ENCODE data around the gene ZNF436.
A peak's percentile ranks its signal among the peaks of the same experiment; 100 is the strongest.

The ZNF436 gene

DNA sequence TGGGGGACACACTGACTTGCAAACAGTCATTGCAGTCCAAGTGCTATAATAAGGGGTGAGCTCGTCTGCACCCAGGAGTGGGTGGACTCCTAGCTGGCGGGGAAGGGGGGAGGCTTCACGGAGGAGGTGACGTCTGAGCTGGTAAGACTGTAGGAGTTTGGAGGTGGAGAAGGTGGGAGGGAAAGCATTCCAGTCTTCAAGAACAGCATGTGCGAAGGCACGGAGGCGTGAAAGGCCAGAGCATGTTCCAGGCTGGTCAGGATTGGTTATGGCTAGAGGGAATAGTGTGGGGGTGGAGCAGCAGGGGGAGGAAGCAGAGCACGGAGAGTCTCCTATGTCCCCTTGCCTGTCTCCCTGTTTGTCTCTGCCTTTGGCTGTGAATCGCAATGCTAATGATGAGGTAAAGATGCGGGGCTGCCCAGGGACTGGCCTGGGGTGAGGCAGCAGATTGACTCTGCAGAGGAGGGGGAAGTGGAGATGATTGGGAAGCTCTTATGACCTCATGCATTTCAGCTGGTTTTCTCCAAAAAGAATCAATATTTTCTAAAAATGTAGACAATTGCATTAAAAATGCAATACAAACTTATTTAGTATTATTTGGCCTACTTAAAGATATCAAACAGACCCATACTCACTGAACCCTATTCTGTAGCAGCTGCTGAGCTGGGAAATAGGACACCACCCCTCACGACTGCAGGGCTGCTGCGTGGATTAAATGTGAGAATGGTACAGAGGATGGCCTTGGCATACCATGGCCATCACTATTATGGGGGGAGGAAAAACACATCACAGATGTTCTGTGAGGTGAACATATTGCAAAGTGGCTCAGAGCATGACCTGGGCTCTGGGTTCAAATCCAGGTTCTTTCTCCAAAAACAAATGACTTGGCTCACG is 2.6 kb upstream of the ZNF436 start:
- no peak for DNase-seq (ENCODE audit: low read depth)
- TF ChIP-seq, protein P1, sequence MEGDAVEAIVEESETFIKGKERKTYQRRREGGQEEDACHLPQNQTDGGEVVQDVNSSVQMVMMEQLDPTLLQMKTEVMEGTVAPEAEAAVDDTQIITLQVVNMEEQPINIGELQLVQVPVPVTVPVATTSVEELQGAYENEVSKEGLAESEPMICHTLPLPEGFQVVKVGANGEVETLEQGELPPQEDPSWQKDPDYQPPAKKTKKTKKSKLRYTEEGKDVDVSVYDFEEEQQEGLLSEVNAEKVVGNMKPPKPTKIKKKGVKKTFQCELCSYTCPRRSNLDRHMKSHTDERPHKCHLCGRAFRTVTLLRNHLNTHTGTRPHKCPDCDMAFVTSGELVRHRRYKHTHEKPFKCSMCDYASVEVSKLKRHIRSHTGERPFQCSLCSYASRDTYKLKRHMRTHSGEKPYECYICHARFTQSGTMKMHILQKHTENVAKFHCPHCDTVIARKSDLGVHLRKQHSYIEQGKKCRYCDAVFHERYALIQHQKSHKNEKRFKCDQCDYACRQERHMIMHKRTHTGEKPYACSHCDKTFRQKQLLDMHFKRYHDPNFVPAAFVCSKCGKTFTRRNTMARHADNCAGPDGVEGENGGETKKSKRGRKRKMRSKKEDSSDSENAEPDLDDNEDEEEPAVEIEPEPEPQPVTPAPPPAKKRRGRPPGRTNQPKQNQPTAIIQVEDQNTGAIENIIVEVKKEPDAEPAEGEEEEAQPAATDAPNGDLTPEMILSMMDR (conservative IDR thresholded peaks at IDR 0.05; ENCODE audit: low read depth, low read length): no peak
- H3K4me3 ChIP-seq (ENCODE audit: low read depth, low read length): no peak overlapping the region

DNA sequence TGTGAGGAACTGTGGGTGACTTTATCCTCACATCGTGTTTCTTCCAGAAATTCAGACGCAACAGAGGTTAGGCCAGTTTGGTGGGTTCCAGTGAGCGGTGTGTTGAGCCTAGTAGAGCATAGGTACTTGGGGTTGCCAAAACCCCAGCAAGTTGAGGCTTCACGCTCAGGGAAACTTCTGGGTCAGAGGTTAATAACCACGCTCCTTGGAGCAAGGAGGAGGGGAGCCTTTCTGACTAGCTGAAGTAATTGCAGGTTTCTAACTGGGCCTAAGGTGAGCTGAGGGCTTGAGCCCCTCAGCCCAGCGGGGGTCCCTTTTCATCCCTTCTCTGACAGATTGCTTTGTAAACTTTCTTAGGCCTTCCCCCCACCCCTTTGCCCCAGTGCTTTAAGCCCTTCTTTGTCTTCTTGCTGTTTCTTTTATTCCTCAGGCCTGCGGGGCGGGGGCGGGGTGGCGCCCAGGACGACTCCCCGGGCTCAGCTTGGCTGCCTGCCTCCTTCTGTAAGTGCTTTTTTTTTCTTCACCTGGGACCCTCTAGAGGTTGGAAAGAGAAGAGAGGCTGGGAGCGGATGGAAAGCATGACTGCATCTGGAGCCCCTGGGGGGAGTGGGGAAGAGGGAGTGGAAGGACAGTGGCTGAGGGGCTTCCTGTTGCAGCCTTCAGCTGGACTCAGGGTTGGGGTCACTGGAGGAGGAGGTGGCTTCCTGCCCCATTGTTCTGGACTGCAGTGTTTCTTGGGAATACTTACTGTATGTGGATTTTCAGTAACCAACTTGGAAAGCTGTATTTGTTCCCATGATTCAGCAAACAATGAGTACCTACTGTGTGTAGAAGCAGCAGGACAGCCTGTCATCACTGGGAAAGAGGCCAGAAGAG is 1.3 kb upstream of the ZNF436 start:
- H3K4me3 ChIP-seq (ENCODE audit: low read depth, low read length): peak overlapping the region; percentile 98
- peak; percentile 53 for DNase-seq (ENCODE audit: low read depth)
- TF ChIP-seq, protein P1 (conservative IDR thresholded peaks at IDR 0.05; ENCODE audit: low read depth, low read length): peak; percentile 34

DNA sequence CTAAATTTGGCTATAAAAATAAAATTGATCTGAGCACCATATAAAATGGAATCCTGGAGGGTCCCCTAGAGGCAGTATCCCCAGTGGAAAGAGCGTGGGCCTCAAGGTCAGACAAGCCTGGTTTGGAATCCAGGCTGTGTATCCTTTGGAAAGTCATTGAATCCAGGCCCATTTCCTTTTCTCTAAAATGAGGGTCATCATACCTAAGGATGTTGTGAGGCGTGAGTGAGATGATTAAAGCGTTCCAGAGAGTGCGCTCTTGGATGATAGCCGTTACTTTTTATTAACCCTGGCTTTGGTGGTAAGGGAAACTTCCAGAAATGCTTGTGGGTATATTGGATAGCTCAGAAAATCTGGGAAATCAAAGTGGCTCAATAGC is 683 bp upstream of the ZNF436 start:
- no peak for DNase-seq (ENCODE audit: low read depth)
- TF ChIP-seq, protein P1 (conservative IDR thresholded peaks at IDR 0.05; ENCODE audit: low read depth, low read length): peak; percentile 4
- peak overlapping the region; percentile 98 for H3K4me3 ChIP-seq (ENCODE audit: low read depth, low read length)

DNA sequence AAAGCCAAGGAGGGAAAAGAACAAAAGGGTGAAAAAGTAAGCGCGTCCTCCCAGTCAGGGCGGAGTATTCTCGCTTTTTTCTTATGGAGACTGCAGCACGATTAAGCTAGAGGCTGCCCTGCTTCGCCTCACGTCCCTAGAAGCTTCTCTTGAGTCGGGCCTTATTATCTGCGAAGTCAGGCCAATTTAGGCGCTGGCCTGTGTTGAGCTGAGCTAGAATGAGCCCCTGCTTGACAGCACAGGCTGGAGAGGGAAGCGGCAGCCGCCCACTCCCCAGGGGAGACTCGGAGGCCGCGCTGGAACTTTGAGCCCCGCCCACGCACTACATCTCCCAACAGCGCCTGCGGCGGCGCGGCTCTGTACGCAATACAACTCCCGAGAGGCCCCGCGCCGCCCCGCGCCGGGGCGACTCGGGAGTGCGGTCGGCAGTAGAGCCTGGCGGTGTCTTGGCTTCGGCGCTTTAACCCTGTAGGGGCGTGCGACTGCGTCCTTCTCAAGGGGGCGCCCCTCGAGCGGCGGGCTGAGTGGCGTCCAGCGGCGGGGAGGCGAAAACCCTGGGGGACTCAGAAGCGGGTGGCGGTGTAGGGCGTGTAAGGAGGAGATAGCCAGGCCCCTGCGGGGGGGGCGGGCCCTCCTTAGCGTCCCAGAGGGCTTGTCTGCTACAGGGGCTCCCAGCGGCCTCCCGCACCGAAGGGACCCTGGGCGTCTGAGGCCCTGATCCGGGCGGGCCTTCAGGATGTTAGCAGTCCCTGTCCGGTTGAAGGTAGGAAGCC is 888 bp downstream of the ZNF436 start:
- TF ChIP-seq, protein P1 (conservative IDR thresholded peaks at IDR 0.05; ENCODE audit: low read depth, low read length): peak; percentile 32
- peak overlapping the region; percentile 98 for H3K4me3 ChIP-seq (ENCODE audit: low read depth, low read length)
- DNase-seq (ENCODE audit: low read depth): peak; percentile 94

DNA sequence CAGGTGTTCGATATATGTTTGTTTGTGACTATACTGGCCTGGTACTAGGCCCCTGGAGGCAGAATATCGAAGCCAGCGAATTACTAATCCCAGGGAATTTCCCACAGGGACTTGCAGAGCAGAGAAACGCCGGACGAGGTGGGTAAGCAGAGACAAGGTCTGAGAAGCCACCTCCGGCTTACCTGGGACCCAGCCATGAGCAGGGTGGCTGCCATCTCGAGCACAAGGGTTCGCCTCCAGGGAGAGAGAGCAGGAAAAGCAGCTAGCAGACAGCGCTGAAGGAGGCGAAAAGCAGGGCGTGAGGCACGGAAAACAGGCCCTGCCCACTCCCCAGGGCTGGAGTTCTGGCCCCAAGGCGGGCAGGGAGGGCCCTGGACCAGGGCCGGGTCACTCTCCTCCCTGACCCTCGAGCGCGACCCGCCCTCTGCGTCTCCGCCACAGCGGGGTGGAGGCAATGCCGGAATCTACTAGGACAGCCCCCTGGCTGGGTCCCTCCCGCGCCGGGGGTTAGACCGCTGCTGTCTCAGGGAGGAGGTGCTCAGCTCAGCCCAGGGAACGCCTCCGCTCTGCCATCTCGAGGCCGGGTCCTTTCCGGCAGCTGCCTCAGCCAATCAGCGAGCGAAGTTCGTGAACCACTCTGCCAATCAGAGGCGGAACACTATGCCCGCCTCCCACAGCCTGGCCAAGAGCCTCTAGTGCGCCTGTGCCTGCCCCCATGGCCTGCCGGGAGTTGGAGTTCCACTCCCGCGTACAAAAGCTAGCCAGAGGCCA is 1.7 kb downstream of the ZNF436 start:
- DNase-seq (ENCODE audit: low read depth): peak; percentile 100
- TF ChIP-seq, protein P1 (conservative IDR thresholded peaks at IDR 0.05; ENCODE audit: low read depth, low read length): no peak
- peak overlapping the region; percentile 98 for H3K4me3 ChIP-seq (ENCODE audit: low read depth, low read length)

DNA sequence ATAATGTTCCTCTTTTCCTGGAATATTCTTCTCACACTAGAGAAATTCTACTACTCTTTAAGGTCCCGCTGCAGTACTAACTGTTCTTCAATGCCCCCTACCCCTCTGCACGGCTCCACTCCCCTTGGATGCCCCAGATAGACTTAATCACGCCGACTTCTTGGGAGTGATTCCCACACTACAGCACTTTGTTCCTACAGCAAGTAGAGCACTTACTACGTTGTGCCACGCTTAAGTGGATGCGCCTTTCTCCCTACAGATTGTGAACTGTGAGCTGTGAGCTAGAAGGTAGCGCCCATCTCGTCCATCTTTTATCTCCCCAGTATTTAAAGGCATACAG is 2.2 kb downstream of the ZNF436 start:
- peak overlapping the region; percentile 98 for H3K4me3 ChIP-seq (ENCODE audit: low read depth, low read length)
- TF ChIP-seq, protein P1 (conservative IDR thresholded peaks at IDR 0.05; ENCODE audit: low read depth, low read length): no peak

More for the DNA sequence above, 2.2 kb downstream of the ZNF436 start:
- DNase-seq (ENCODE audit: low read depth): no peak

Data from choroid plexus epithelial cell (primary cell).